ENCODE measurements around the gene CDH22.

CDH22 gene

DNA sequence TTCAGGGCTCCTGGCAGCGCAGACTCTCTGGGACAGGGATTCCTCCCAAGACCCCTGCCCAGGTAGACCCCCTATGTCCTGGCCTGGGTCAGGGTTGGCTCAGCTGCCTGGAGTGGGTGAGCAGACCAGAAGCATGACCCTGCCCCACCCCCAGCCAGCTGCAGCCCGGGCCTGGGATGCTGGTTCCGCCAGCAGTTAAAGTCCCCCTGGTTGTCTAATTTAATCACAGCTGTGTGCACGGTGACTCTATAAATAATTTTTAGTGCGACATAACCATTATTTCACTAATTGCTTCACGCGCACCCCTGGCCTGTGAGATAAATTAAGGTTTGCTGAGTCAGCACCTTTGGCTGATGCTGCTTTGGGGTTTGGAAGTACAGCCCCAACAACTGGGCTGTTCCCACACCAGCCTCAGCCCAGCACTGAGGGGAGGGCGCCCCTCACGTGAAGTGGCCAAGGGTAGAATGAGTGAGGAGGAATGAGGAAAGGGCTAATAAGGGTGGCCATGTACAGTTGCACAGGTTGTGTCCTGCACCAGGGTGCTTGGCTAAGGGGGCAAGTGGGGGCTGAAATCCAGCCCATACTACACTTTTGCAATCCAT lies 26.1 kb upstream of the CDH22 start:
- DNase-seq (ENCODE audit: low spot score in 2 of 2) = no peak
- no peak for ATAC-seq (ENCODE audit: low read depth)
- Mint-ChIP-seq H3K36me3 (no peaks in the 10 kb centered on the region), H3K4me1 (no peaks in the 10 kb centered on the region), H3K9me3 (no peaks in the 10 kb centered on the region), H3K27me3 (peaks cover 22% of the 10 kb centered on the region), H3K4me3 (no peak overlapping the region), H3K27ac (no peak overlapping the region)

DNA sequence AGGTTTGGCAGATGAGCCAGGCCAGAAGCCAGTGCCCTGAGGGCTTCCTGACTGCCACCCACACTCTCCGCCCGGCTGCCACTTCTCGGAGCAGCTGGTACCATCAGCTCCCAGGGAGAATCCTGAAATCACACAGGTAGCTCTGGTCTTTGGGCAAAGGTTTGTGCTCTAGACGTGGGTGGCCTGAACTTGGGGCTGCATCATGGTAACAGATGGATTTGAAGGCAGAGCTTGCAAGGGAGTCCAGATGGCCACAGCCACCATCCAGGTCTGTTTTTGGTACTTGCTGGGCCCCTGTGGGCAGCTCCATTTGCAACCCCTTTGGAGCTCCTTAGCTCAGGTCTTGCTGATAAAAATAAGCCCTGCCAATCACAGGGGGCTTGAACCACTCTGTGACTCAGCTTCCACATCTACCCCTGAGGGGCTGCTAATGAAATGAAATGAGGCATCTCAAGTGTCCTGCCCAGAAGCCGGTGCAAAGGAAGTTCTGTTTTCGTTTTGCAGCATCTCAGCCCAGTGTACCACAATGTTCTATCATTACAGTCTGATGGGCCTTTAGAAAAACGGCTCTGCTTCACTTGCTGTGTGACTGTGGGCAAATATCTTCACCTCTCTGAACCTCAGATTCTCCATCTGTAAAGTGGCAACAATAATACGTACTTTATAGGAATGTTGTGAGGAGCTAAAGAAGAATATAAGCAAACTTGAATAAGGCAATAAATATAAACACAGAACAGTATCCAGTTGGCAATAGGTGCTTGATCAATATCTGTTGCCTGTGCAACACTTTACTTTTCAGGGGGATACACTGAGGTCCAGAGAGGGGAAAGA lies 25.1 kb upstream of the CDH22 start:
- peaks cover 18% of the 10 kb centered on the region for H3K27me3 Mint-ChIP-seq
- H3K27ac Mint-ChIP-seq = no peak overlapping the region
- DNase-seq (ENCODE audit: low spot score in 2 of 2) (no peak), ATAC-seq (ENCODE audit: low read depth) (no peak)
- H3K4me3 Mint-ChIP-seq = no peak overlapping the region
- no peaks in the 10 kb centered on the region for H3K36me3 Mint-ChIP-seq
- H3K9me3 Mint-ChIP-seq = no peaks in the 10 kb centered on the region
- H3K4me1 Mint-ChIP-seq = no peaks in the 10 kb centered on the region

DNA sequence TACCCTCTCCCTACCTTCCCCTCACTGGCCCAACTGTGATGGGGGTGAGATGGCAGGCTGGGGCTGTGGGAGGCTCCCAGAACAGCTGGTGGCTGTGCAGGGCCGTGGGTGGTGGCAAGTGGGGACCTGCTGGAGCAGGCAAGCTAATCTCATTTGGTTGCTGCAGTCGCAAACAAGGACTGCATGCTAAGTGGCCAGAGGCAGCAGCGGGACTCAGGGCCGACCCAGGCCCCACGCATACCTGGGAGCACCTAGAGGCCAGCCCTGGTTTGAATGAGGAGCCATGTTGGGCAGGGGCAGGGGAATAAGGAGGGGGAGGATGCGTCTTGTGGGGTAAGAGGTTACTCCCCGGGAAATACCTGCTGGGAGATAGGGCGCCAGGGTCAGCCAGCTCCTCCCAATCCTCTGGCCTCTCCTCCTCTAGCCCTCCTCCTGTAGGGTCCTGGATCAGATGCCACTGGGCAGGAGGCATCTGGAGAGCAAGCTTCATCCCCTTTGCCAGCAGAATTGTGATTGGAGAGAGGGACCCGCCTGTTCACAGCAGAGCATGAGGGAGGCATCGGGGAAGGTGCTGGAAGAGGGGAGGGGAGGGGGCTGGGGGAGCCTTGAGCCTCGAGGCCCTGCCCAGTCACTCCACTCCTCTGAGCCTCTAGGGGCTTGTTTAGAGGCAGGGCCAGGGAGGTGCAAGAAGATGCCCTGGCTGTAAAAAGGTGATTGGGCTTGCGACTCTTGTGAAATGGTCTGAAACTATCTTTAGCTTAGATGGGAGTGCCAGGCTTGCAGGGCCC lies 24.3 kb upstream of the CDH22 start:
- Mint-ChIP-seq H3K4me1 (no peaks in the 10 kb centered on the region), H3K27ac (no peak overlapping the region), H3K36me3 (no peaks in the 10 kb centered on the region), H3K27me3 (peaks cover 18% of the 10 kb centered on the region), H3K4me3 (no peak overlapping the region), H3K9me3 (no peaks in the 10 kb centered on the region)
- ATAC-seq (ENCODE audit: low read depth) (no peak), DNase-seq (ENCODE audit: low spot score in 2 of 2) (no peak)

DNA sequence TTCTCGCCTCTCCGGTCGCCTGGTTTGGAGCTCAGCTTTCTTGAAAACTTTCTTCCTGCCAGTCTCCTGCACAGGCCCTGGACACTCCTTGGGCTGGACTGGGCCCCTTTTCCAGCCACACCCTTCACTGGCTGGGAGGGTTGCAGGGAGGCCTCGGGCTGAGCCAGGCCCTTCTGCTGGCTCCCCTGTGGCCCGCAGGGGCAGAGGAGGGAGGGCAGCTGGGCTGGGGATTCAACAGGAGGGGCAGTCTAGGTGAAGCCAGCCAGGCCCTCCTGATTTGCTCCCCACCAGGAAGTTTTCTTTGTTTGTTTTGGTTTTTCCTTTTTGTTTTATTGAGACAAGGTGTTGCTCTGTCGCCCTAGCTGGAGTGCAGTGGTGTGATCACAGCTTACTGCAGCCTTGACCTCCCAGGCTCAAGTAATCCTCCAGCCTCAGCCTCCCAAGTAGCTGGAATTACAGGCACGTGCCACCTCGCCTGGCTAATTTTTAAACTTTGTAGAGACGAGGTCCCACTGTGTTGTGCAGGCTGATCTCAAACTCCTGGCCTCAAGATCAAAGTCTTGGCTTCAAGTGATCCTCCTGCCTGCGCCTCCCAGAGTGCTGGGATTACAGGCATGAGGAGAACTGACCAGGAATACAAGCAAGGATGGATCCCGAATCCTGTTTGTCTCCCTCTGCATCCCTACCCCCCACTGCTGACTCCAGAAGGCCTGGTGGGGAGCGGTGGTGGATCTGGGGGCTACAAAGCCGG lies 23.5 kb upstream of the CDH22 start:
- Mint-ChIP-seq H3K27me3 (peaks cover 20% of the 10 kb centered on the region), H3K4me1 (no peaks in the 10 kb centered on the region), H3K4me3 (no peak overlapping the region), H3K9me3 (no peaks in the 10 kb centered on the region), H3K27ac (no peak overlapping the region), H3K36me3 (no peaks in the 10 kb centered on the region)
- DNase-seq (ENCODE audit: low spot score in 2 of 2) (no peak), ATAC-seq (ENCODE audit: low read depth) (no peak)

DNA sequence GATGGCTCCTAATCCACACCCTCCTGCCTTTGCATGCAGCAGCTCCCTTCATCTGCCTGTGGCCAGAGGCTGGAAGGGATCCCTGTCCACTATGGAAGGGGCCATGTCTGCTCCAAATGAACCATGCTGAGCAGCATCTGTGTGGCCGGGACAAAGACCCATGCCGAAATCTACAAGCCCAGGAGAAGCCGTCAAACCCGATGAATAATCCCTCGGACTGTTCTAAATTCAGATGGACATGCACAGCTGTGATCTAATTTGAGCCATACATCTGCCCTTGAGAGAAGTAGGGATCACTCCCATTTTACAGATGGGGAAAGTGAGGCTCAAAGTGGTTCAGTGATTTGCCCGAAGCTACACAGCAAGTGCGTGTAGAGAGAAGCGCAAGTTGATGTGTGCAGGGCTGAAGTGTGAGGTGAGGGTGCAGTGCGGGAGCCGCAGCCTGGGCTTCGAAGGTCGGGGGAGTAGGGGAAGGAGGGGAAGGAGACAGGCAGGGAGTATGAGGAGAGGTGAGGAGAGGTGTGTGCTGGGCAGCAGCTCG lies 22.6 kb upstream of the CDH22 start:
- Mint-ChIP-seq H3K27me3 (peaks cover 20% of the 10 kb centered on the region), H3K9me3 (no peaks in the 10 kb centered on the region), H3K27ac (no peak overlapping the region), H3K36me3 (no peaks in the 10 kb centered on the region), H3K4me1 (no peaks in the 10 kb centered on the region), H3K4me3 (no peak overlapping the region)
- ATAC-seq (ENCODE audit: low read depth) = no peak
- no peak for DNase-seq (ENCODE audit: low spot score in 2 of 2)

DNA sequence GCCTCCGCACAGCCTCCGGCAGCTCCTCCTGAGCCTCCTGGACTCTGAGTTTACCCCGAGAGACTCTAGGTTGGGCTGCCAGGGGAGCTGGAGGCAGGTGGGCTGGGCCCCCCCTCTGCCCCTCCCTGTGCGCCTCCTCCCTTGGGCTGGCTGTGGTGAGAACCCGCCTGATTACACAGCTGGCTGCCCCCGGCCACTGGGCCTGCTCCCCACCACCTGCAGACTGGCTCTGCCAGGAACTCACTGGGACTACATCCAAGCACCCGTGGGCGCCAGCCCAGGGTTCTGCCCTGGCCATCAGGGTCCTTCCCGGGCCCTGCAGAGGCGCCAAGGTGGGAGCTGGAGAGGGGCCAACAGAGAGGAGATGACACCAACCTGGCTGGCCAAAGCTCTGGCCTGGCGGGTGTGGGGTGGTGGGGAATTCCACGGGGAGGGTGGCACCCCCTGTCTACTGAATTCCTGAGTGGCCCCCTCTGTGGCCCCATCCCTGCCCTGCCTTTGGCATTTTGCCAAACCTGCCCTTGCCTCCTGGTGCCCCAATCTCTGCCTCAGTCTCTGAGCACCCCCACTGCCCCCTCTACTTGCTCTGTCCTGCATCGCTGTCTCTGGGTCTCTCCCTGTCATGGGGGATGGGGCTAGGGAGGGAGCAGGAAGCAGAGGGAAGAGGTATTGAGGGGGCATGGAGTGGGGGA lies 21.9 kb upstream of the CDH22 start:
- H3K36me3 Mint-ChIP-seq = no peaks in the 10 kb centered on the region
- no peak overlapping the region for H3K4me3 Mint-ChIP-seq
- DNase-seq (ENCODE audit: low spot score in 2 of 2) (no peak), ATAC-seq (ENCODE audit: low read depth) (peak; percentile 66)
- no peak overlapping the region for H3K27ac Mint-ChIP-seq
- no peaks in the 10 kb centered on the region for H3K4me1 Mint-ChIP-seq
- H3K27me3 Mint-ChIP-seq = peaks cover 21% of the 10 kb centered on the region
- H3K9me3 Mint-ChIP-seq = no peaks in the 10 kb centered on the region

DNA sequence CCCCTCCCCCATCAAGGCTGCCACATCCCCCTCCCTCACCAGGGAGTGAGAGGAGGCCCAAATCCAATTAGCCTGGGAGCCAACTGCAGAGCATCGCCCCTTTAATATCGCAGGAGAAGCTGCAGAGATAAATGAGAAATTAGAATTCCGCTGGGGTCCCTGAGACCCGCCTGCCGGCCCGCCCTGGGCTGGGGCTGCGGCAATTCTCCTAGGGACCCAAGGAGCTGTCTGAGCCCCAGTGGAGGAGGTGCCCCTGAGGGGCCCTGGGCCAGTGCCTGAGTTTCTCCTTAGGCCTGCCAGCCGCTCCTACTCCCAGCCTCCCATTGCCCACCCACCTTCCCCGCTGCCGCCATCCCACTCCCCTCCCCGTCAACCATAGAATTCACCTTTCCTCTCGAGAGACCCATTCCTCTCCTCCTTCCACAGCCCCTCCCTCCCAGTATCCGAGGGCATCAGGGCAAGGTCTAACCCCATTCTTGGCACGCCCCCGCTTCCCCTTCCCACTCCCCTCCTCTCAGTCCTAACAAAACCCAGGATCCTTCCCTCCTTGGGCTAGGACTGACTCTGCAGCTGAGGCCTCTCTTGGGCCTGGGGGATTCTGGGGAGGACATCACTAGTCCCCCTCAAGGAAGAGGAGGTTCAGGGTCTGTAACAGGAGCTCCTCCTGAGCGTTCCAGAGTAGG lies 20.0 kb upstream of the CDH22 start:
- no peaks in the 10 kb centered on the region for H3K36me3 Mint-ChIP-seq
- no peak overlapping the region for H3K4me3 Mint-ChIP-seq
- H3K27ac Mint-ChIP-seq = no peak overlapping the region
- no peaks in the 10 kb centered on the region for H3K4me1 Mint-ChIP-seq
- DNase-seq (ENCODE audit: low spot score in 2 of 2) (no peak), ATAC-seq (ENCODE audit: low read depth) (no peak)
- H3K9me3 Mint-ChIP-seq = no peaks in the 10 kb centered on the region
- H3K27me3 Mint-ChIP-seq = peaks cover 18% of the 10 kb centered on the region

DNA sequence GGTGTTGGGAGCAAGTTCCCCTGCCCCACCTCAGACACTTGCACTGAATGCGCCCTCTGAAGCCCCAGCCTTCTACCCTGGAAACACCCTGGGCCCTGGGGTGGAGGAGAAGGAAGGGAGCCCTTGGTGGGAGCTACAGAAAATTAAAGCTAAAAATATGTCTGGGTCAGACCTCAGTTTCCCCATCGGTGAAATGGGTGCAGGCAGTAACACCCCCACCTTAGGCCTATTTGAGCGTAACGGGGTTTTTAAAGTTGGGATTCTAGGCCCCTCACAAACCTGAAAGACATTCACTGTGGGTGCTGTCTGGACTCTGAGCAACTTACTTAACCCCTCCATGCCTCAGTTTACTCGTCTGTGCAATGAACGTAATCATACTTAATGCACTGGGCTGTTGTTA lies 19.3 kb upstream of the CDH22 start:
- Mint-ChIP-seq H3K9me3 (no peaks in the 10 kb centered on the region), H3K36me3 (no peaks in the 10 kb centered on the region), H3K4me3 (no peak overlapping the region), H3K27ac (no peak overlapping the region), H3K4me1 (no peaks in the 10 kb centered on the region), H3K27me3 (peaks cover 17% of the 10 kb centered on the region)
- ATAC-seq (ENCODE audit: low read depth) (no peak), DNase-seq (ENCODE audit: low spot score in 2 of 2) (no peak)

DNA sequence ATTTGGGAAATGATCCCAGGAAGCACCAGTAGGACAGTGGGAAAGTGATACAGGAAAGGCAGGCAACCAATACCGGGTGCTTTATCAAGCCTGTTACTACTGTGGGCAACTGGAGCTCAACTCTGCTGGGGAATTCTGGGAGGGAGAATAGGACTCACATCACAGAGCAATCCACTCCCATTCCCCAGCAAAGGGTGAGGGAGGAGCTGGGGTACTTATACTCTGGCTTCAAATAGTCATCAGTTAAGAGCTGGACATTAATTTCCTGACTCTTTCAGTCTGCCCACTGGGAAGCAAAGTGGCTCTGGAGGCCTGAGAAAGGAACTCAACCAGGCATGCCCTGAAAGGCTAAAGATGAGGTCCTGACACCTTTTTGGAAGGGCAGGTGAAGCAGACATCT lies 17.5 kb upstream of the CDH22 start:
- H3K4me3 Mint-ChIP-seq = no peak overlapping the region
- ATAC-seq (ENCODE audit: low read depth) (no peak), DNase-seq (ENCODE audit: low spot score in 2 of 2) (no peak)
- H3K36me3 Mint-ChIP-seq = no peaks in the 10 kb centered on the region
- no peaks in the 10 kb centered on the region for H3K4me1 Mint-ChIP-seq
- peaks cover 25% of the 10 kb centered on the region for H3K27me3 Mint-ChIP-seq
- no peak overlapping the region for H3K27ac Mint-ChIP-seq
- no peaks in the 10 kb centered on the region for H3K9me3 Mint-ChIP-seq

DNA sequence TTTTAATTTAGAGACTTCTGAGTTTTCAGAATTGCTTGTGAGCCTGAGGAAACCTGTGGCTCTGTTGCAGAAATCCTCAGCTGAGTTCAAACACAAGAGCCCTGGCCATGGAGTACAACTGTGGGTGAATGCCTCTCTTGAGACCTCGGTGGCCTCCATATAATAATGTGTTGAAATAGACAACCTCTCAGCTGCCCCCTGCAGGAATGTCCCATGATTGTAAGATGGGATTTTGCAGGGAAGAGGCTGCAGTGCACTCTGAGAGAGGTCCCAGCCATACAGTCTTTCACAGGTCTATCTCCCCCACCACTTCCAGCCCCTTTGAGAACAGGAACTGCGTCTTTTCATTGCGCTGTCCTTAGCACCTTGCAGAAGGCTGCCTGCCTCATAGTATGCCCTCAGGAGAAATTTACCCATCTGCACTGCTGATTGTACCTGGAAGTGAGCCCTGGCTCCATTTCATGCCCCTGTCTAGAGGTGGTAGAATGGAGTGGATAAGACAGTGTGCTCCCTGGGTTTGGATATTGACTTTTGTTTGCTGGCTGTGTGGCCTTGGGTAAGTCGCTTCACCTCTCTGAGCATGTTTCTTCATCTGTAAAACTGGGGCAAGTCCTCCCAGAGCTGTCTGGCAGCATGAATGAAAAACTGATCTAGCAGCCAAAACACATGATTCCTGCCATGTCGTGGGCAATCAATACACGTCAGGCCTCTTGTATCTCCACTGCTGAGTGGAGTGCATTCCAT lies 16.8 kb upstream of the CDH22 start:
- no peaks in the 10 kb centered on the region for H3K36me3 Mint-ChIP-seq
- H3K27me3 Mint-ChIP-seq = peaks cover 26% of the 10 kb centered on the region
- H3K27ac Mint-ChIP-seq = no peak overlapping the region
- no peaks in the 10 kb centered on the region for H3K4me1 Mint-ChIP-seq
- ATAC-seq (ENCODE audit: low read depth) (no peak), DNase-seq (ENCODE audit: low spot score in 2 of 2) (no peak)
- H3K4me3 Mint-ChIP-seq = no peak overlapping the region
- no peaks in the 10 kb centered on the region for H3K9me3 Mint-ChIP-seq

DNA sequence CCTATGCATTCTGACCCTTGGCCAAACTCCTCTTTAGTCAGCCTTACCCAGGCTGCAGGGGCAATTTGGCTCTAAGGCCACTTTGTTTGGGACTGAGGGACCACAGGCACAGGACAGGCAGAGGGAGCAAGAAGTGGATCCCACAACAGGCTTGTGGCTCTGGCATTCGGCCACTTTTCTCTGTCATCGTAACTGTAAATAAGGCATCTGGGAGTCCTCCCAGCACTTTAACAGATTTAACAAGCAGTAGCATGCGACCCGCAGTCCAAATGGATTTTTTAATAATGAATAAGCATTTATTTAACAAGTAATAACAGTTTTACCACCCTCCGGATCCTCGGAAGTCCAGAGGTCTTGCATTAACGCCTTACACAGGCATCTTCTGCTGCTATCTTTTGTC lies 16.1 kb upstream of the CDH22 start:
- no peaks in the 10 kb centered on the region for H3K36me3 Mint-ChIP-seq
- ATAC-seq (ENCODE audit: low read depth) = no peak
- peaks cover 26% of the 10 kb centered on the region for H3K27me3 Mint-ChIP-seq
- no peak for DNase-seq (ENCODE audit: low spot score in 2 of 2)
- no peak overlapping the region for H3K27ac Mint-ChIP-seq
- H3K4me1 Mint-ChIP-seq = no peaks in the 10 kb centered on the region
- H3K9me3 Mint-ChIP-seq = no peaks in the 10 kb centered on the region
- H3K4me3 Mint-ChIP-seq = no peak overlapping the region

DNA sequence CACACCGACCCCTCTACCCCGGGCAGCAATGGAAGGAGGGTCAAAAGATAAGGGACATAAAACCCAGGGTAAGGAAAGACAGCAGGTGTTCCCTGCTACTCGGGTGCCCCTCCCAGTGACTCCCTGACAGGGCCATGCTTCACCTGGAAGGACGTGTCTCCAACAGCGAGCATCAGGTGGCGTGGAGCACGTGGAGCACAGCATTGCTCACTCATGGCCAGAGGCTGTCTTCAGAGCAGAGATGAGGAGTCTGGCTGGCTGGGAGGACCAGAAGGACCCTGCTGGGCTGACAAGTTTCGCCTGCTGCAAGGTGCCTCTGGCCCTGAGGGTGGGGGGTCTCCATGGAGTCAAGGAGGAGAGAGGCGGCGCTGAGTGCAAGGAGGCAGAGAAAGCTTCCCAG lies 15.3 kb upstream of the CDH22 start:
- ATAC-seq (ENCODE audit: low read depth) (no peak), DNase-seq (ENCODE audit: low spot score in 2 of 2) (no peak)
- H3K4me1 Mint-ChIP-seq = no peaks in the 10 kb centered on the region
- no peak overlapping the region for H3K27ac Mint-ChIP-seq
- no peaks in the 10 kb centered on the region for H3K9me3 Mint-ChIP-seq
- no peak overlapping the region for H3K4me3 Mint-ChIP-seq
- peaks cover 29% of the 10 kb centered on the region for H3K27me3 Mint-ChIP-seq
- no peaks in the 10 kb centered on the region for H3K36me3 Mint-ChIP-seq
